ENCODE measurements around the gene ABCA9.
A peak's percentile ranks its signal among the peaks of the same experiment; 100 is the strongest.

Gene ABCA9

GRCh38 chr17:69060822-69061221, at the start of gene ABCA9:
TSS of gene ABCA9 (minus strand) at chr17:69060927. CDS start at chr17:69051126, 9,801 bp downstream.
- Mint-ChIP-seq H3K4me3 (no peak within 1 kb of the TSS), H3K9me3 (peaks cover 67% of the 10 kb centered on the region), H3K27me3 (no peaks in the 10 kb centered on the region), H3K27ac (no peak within 1 kb of the TSS), H3K36me3 (ENCODE audit: low read depth) (peaks cover 71% of the 10 kb centered on the region), H3K4me1 (ENCODE audit: low read depth) (peaks cover 30% of the 10 kb centered on the region)
- intact Hi-C loops (cut with micrococcal nuclease) = loop anchor here (10.0 kb wide), 2 partner anchors 74 to 174 kb away; no protein-coding TSS in a partner anchor

DNA sequence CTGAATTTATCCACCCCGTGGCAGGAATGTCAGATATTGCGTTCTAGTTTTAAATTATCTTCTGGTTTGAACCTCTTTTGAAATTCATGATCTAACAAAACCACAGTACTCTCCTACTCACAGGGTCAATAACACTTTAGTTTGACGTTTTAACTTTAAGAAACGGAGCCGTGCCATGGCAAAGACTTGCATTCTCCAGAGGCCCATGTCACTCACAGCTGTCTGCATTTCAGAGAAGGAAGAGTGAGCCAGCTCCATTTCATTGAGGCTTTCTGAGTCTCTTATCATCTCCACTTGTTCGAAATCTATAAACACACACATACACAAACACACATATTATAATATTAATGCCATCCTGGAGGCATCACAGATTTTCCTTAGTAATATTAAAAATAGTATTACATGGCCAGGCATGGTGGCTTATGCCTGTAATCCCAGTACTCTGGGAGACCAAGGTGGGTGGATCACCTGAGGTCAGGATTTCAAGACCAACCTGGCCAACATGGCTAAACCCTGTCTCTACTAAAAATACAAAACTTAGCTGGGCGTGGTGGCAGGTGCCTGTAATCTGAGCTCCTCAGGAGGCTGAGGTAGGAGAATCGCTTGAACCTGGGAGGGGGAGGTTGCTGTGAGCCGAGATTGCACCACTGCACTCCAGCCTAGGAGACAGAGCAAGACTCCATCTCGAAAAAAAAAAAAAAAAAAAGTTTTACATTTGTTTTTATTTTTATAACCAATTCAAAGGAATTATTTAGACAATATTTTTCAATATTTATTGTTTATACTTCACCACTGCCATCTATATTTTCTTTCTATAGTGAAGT, 45.4 kb upstream of the ABCA9 start:
- peaks cover 23% of the 10 kb centered on the region for H3K4me1 Mint-ChIP-seq (ENCODE audit: low read depth)
- peaks cover 24% of the 10 kb centered on the region for H3K9me3 Mint-ChIP-seq
- peaks cover 68% of the 10 kb centered on the region for H3K36me3 Mint-ChIP-seq (ENCODE audit: low read depth)
- H3K27ac Mint-ChIP-seq = no peak overlapping the region
- intact Hi-C loops (cut with micrococcal nuclease) = no loop called here
- H3K4me3 Mint-ChIP-seq = no peak overlapping the region
- H3K27me3 Mint-ChIP-seq = no peaks in the 10 kb centered on the region

DNA sequence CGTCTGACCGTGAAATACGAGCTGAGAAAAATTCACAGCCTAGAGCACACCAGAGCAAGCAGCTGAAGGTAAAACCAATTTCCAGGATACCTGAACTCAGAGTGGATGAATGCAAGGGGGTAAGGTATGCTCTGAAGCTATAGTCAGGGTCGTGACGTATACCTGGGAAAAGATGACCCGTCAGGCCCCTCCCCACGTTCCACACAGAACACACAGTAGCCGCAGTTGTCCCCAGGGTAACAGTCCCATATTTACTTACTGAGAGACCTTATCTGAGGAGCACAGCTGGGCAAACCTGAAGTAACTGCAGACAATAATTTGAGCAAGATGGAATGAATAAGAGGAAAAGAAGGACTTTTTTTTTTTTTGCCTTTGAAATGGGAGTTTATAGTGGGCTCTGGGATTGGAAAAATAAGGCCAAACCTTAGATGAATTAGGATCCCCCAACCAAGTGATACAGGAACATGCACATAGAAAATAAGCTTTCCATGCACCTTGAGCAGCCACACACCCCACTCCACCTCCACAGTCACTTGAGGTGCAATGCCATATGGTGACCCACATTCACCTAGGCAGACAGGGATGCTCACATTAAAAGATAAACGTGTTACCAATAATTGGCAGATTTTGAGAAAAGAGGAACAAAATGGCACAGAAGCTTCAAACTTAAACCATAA, 43.0 kb upstream of the ABCA9 start:
- H3K27me3 Mint-ChIP-seq = no peaks in the 10 kb centered on the region
- H3K4me3 Mint-ChIP-seq = no peak overlapping the region
- peaks cover 32% of the 10 kb centered on the region for H3K4me1 Mint-ChIP-seq (ENCODE audit: low read depth)
- H3K36me3 Mint-ChIP-seq (ENCODE audit: low read depth) = peaks cover 62% of the 10 kb centered on the region
- H3K9me3 Mint-ChIP-seq = peaks cover 21% of the 10 kb centered on the region
- H3K27ac Mint-ChIP-seq = peak overlapping the region; percentile 43
- intact Hi-C loops (cut with micrococcal nuclease) = no loop called here

- peaks cover 53% of the 10 kb centered on the region for H3K36me3 Mint-ChIP-seq (ENCODE audit: low read depth)
- no peaks in the 10 kb centered on the region for H3K27me3 Mint-ChIP-seq
- peaks cover 33% of the 10 kb centered on the region for H3K4me1 Mint-ChIP-seq (ENCODE audit: low read depth)
- peak overlapping the region; percentile 90 for H3K27ac Mint-ChIP-seq
- peaks cover 4% of the 10 kb centered on the region for H3K9me3 Mint-ChIP-seq
- intact Hi-C loops (cut with micrococcal nuclease) = loop anchor here (10.0 kb wide), 2 partner anchors 136 to 324 kb away; no protein-coding TSS in a partner anchor
- H3K4me3 Mint-ChIP-seq = no peak overlapping the region
These were observed 37.9 kb upstream of the ABCA9 start for GRCh38 chr17:69098625-69099024.

DNA sequence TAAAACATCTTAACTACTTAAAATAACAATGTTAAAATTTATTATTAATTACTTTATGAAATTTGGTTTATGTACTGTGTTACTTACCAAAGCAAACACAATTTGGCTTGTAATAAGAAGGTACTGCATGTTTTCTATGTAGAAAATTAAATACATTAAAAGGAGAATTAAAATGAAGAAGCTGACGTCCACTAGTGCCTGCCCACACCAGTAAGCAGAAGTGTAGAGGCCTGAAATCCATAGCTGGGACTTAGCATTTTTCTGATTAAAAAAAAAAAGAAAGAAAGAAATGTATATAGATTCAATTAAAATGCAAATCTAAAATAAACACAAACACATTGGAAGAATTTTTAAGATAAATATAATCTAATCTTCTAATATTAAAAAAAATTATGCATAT, 35.8 kb upstream of the ABCA9 start:
- no peaks in the 10 kb centered on the region for H3K9me3 Mint-ChIP-seq
- peaks cover 43% of the 10 kb centered on the region for H3K4me1 Mint-ChIP-seq (ENCODE audit: low read depth)
- intact Hi-C loops (cut with micrococcal nuclease) = loop anchor here (10.0 kb wide), 2 partner anchors 138 to 322 kb away; no protein-coding TSS in a partner anchor
- no peaks in the 10 kb centered on the region for H3K27me3 Mint-ChIP-seq
- peak overlapping the region; percentile 90 for H3K27ac Mint-ChIP-seq
- peaks cover 65% of the 10 kb centered on the region for H3K36me3 Mint-ChIP-seq (ENCODE audit: low read depth)
- H3K4me3 Mint-ChIP-seq = no peak overlapping the region

GRCh38 chr17:69093995-69094394, 33.3 kb upstream of the ABCA9 start:
- peaks cover 19% of the 10 kb centered on the region for H3K9me3 Mint-ChIP-seq
- intact Hi-C loops (cut with micrococcal nuclease) = loop anchor here (10.0 kb wide), 2 partner anchors 141 to 319 kb away; no protein-coding TSS in a partner anchor

DNA sequence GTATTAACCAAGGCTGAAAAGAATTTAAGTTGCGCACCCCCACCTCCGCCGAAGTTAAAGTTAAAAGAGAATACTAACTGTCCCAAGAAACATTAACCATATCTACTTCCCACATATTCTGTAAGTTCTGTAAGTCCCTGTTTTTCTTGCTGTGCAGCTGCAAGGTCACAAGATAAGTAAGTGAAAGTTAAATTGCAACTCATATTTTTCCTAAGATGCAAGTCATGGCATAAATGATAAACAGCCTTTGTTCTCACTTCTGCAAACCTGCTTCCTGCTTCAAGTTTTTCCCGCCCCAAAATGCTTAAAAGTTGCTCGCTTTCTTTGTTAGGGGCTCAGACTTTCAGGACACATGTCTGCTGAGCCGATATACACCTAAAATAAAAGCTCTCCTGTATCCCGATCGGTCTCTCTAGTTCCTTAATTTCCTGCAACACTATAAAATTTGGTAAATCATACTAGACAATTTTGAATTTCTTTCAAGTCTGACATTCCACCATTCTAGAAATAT, 32.6 kb upstream of the ABCA9 start:
- intact Hi-C loops (cut with micrococcal nuclease) = loop anchor here (10.0 kb wide), 2 partner anchors 141 to 319 kb away; no protein-coding TSS in a partner anchor
- peak overlapping the region; percentile 90 for H3K27ac Mint-ChIP-seq
- no peaks in the 10 kb centered on the region for H3K27me3 Mint-ChIP-seq
- peaks cover 26% of the 10 kb centered on the region for H3K9me3 Mint-ChIP-seq
- peaks cover 53% of the 10 kb centered on the region for H3K4me1 Mint-ChIP-seq (ENCODE audit: low read depth)
- peak overlapping the region; percentile 32 for H3K4me3 Mint-ChIP-seq
- peaks cover 81% of the 10 kb centered on the region for H3K36me3 Mint-ChIP-seq (ENCODE audit: low read depth)

More at GRCh38 chr17:69093995-69094394, 33.3 kb upstream of the ABCA9 start:
- Mint-ChIP-seq H3K36me3 (ENCODE audit: low read depth) (peaks cover 76% of the 10 kb centered on the region), H3K27me3 (no peaks in the 10 kb centered on the region), H3K4me1 (ENCODE audit: low read depth) (peaks cover 47% of the 10 kb centered on the region), H3K27ac (peak overlapping the region; percentile 90), H3K4me3 (no peak overlapping the region)

DNA sequence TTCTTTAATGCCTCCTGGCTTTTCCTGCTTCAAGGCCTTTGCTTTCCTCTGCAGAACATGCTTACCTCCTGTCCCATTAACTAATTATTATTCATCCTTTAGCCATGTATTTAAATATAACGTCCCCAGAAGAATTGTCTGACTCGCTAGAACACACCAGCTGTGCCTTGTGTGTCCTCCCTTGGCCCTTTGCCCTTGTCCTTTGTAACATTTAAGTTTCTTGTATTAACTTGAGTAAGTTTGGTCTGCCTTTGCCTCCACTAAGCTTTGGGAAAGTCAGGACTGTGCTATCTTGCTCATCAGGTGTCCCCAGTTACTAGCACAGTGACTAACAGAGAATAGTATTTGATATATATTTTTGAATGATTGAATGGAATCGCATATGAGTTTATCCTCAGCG, 29.6 kb upstream of the ABCA9 start:
- intact Hi-C loops (cut with micrococcal nuclease) = loop anchor here (10.0 kb wide), 2 partner anchors 144 to 316 kb away; no protein-coding TSS in a partner anchor
- H3K36me3 Mint-ChIP-seq (ENCODE audit: low read depth) = peaks cover 97% of the 10 kb centered on the region
- peak overlapping the region; percentile 34 for H3K27ac Mint-ChIP-seq
- H3K4me3 Mint-ChIP-seq = no peak overlapping the region
- H3K4me1 Mint-ChIP-seq (ENCODE audit: low read depth) = peaks cover 56% of the 10 kb centered on the region
- H3K27me3 Mint-ChIP-seq = no peaks in the 10 kb centered on the region
- H3K9me3 Mint-ChIP-seq = peaks cover 49% of the 10 kb centered on the region

- peak overlapping the region; percentile 61 for H3K27ac Mint-ChIP-seq
- H3K9me3 Mint-ChIP-seq = peaks cover 65% of the 10 kb centered on the region
- no peak overlapping the region for H3K4me3 Mint-ChIP-seq
- intact Hi-C loops (cut with micrococcal nuclease) = no loop called here
- peaks cover 97% of the 10 kb centered on the region for H3K36me3 Mint-ChIP-seq (ENCODE audit: low read depth)
- peaks cover 48% of the 10 kb centered on the region for H3K4me1 Mint-ChIP-seq (ENCODE audit: low read depth)
- no peaks in the 10 kb centered on the region for H3K27me3 Mint-ChIP-seq
These were observed 28.0 kb upstream of the ABCA9 start for GRCh38 chr17:69088643-69089200.

GRCh38 chr17:69086641-69087040, 25.9 kb upstream of the ABCA9 start:
- Mint-ChIP-seq H3K4me3 (no peak overlapping the region), H3K9me3 (peaks cover 86% of the 10 kb centered on the region), H3K4me1 (ENCODE audit: low read depth) (peaks cover 35% of the 10 kb centered on the region), H3K27me3 (no peaks in the 10 kb centered on the region), H3K36me3 (ENCODE audit: low read depth) (peaks cover 100% of the 10 kb centered on the region), H3K27ac (no peak overlapping the region)
- intact Hi-C loops (cut with micrococcal nuclease) = no loop called here

DNA sequence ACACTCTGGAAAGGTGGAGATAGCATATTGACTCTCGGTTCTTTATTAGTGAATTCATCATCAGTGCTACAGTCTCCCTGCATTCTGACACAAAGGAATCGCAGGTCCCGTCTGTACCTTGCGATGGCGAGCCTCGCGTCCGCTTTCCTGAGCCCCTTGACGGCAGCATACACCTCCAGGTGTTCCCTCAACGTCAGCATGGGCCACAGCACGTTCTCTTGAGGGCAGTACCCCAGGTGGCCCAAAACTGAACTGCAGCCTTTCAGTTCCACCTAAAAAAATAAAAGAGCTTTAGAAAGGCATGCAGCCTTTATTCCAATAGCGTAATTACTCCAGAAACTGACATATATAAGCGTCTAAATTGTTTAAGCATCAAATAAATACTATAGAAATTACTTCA, 24.2 kb upstream of the ABCA9 start:
- Mint-ChIP-seq H3K36me3 (ENCODE audit: low read depth) (peaks cover 100% of the 10 kb centered on the region), H3K27me3 (no peaks in the 10 kb centered on the region), H3K27ac (peak overlapping the region; percentile 11), H3K9me3 (peaks cover 84% of the 10 kb centered on the region), H3K4me1 (ENCODE audit: low read depth) (peaks cover 25% of the 10 kb centered on the region), H3K4me3 (no peak overlapping the region)
- intact Hi-C loops (cut with micrococcal nuclease) = no loop called here

- Mint-ChIP-seq H3K27me3 (no peaks in the 10 kb centered on the region), H3K36me3 (ENCODE audit: low read depth) (peaks cover 100% of the 10 kb centered on the region), H3K9me3 (peaks cover 71% of the 10 kb centered on the region), H3K4me3 (no peak overlapping the region), H3K4me1 (ENCODE audit: low read depth) (peaks cover 9% of the 10 kb centered on the region), H3K27ac (no peak overlapping the region)
- intact Hi-C loops (cut with micrococcal nuclease) = no loop called here
These were observed 22.0 kb upstream of the ABCA9 start for GRCh38 chr17:69082696-69083095.

- H3K4me3 Mint-ChIP-seq = no peak overlapping the region
- H3K27ac Mint-ChIP-seq = no peak overlapping the region
- peaks cover 99% of the 10 kb centered on the region for H3K36me3 Mint-ChIP-seq (ENCODE audit: low read depth)
- no peaks in the 10 kb centered on the region for H3K27me3 Mint-ChIP-seq
- peaks cover 77% of the 10 kb centered on the region for H3K9me3 Mint-ChIP-seq
- intact Hi-C loops (cut with micrococcal nuclease) = no loop called here
- no peaks in the 10 kb centered on the region for H3K4me1 Mint-ChIP-seq (ENCODE audit: low read depth)
These were observed 18.1 kb upstream of the ABCA9 start for GRCh38 chr17:69078864-69079263.

Measured in dendritic cell treated with granulocyte-macrophage colony-stimulating factor and Interleukin-4, amounts not matched to agents 40 ng/mL and 50 ng/mL, for 4 days (primary cell).